Activated gamma-delta T cell treated with anti-CD3 and anti-CD28 coated beads, Interleukin-2, amount 50 U/mL, for 16 hours (primary cell): Measurements from ENCODE around the gene MVB12A.
A peak's percentile ranks its signal among the peaks of the same experiment; 100 is the strongest.

Experiments
- DNase-seq: peaks from one replicate; pipeline ENCODE4 v3.0.0-alpha.2; 2020; ENCODE audit warnings: low read depth

MVB12A gene

DNA sequence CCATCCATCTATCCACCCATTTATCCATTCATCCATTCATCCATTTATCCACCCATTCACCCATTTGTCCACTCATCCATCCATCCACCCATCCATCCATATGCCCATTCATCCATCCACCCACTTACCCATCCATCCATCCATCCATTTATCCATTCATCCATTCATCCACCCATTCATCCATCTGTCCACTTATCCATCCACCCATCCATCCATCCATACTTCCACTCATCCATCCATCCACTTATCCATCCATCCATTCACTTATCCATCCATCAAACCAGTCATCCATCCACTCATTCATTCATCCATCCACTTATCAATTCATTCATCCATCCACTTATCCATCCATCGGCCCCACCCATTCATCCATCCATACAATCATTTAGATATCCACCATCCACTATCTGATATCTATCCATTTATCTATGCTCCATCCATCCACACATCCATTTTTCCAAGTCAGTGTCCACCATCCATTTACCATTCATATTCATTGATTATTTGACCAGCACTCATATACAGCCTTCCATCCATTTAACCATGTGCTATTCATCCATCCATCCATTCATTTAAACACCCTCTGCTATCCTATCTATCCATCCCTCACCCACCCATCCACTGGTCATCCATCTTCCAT is 25.8 kb downstream of the MVB12A start:
- no peak for DNase-seq

DNA sequence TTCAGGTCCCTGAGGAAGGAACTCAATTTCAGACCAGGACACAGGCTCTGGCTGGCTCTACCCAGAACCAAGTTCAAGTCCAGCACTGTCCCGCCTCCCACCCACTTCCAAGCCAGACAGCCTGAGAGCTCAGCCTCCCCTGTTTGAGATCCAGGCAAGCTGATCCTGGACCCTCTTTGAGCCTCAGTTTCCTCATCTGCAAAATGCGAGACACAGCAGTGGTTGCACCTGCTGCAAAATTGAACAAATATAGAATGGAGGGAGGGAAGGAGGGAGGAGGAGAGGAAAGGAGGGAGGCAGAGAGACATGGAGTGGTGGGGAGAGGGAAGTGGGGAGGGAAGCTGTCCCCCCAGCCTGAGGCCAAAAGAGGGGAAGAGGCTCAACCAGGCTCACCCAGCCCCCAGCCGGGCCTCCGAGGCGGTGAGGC is 27.9 kb downstream of the MVB12A start:
- DNase-seq = no peak

GRCh38 chr19:17448131-17448967 is 28.5 kb downstream of the MVB12A start, which contains the start of gene TMEM221:
Gene TMEM221, minus strand, starts transcription at chr19:17448668. Its CDS starts 206 bp downstream, at chr19:17448462.
- peak; percentile 19 for DNase-seq

- DNase-seq = no peak
Measured at GRCh38 chr19:17450264-17451075, 30.6 kb downstream of the MVB12A start.

DNA sequence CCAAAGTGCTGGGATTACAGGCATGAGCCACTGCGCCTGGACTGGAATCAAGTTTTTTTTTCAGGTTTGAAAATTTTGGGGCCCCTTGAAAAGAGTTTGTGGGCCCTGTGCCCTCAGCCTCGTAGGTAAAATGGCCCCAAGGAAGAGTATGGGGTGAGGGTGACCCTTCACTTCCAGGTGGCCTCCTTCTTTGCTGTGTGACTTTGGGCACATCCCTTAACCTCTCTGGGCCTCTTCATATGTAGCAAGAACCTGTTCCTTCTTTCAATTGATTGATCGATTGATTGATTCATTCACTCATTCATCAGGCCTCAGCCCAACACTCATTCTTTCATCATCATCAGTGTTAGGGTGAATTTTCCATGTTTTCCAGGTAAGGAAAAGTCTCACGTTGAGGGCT is 32.0 kb downstream of the MVB12A start:
- DNase-seq = no peak

DNA sequence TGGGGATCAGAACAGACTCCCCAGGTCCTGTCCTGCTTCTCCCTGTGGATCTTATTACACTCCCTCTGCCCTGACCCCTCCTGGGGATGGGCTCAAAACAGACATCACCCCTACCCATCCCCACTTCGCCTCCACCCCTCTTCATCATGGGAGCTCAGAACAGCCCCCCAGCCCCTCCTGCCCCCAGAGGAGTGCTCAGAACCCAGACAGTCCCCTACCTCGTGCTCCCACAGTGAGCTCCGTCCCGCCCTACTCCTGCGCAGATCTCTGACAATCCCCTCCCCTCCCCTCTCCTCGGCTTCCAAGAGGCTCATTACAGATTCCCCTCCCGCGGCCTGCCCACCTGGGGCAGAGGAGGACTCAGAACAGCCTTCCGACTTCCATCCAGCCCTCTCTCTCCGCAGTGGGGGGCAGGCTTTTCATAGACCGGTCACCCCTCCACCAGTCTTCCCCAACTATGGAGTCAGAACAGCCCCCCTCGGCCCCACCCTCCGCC is 34.8 kb downstream of the MVB12A start:
- no peak for DNase-seq

DNA sequence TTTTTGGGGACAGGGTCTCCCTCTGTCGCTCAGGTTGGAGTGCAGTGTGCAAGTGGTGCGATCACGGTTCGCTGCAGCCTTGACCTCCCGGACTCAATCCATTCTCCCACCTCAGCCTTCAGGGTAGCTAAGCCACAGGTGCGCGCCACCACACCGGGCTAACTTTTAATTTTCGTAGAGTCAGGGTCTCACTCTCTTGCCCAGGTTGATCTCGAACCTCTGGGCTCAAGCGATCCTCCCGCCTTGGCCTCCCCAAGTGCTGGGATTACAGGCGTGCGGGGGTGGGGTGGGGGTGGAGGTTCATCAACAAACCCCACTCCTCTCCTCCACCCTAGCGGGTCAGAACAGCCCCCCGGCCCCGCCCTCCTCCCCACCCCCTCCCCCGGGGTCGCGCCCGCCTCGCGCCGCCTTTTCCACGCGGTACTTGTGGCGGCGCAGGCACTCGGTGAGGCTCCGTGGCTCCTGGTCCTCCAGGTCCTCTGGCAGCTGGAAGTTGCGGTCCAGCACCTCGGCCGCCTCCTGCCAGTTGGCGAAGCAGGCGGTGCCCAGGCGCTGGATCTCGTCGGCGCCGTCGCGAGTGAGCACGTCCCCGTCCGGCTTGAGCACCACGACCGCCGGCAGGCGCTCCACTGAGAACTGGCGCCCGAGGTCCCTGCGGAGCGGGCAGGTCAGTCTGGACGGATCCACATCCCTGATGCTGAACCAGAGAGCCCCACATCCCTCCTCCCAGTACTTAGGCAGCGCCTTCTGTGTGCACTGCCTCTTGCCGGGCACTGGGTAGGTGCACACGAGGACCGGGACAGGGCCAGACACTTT is 35.7 kb downstream of the MVB12A start:
- DNase-seq = no peak

DNA sequence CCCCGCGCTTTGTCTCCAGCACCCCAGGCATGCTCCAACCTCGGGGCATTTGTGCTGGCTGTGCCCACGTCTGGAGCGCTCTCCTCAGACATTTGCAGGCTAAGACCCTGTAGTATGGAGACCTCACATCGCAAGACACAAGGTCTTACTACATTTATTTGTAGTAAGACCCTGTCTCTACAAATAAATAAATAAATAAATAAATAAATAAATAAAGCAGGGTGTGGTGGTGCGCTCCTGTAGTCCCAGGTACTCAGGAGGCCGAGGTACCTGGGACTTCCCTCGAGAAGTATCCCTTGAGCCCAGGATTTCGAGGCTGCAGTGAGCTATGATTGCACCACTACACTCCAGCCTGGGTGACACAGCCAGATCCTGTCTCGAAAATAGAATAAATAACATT is 36.3 kb downstream of the MVB12A start:
- no peak for DNase-seq

DNA sequence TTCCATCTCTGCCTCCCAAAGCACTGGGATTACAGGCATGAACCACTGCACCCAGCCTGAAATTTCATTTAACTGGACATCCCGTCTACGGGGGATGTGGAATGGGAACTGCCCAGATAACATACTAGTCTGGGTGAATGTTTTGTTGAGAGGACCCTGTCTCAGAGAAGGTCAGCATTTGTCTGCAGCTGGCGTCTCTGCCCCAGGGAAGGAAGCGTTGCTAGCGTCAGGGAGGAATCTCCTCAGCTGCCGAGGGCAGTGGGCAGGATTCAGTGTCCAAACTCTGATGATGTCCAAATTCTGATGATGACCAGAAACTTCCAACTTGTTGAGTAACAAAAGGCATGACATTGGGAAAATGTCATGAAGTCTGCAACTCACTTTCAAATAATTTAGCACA is 37.8 kb downstream of the MVB12A start:
- DNase-seq = no peak

GRCh38 chr19:17458970-17459369 is 39.1 kb downstream of the MVB12A start:
- no peak for DNase-seq

DNA sequence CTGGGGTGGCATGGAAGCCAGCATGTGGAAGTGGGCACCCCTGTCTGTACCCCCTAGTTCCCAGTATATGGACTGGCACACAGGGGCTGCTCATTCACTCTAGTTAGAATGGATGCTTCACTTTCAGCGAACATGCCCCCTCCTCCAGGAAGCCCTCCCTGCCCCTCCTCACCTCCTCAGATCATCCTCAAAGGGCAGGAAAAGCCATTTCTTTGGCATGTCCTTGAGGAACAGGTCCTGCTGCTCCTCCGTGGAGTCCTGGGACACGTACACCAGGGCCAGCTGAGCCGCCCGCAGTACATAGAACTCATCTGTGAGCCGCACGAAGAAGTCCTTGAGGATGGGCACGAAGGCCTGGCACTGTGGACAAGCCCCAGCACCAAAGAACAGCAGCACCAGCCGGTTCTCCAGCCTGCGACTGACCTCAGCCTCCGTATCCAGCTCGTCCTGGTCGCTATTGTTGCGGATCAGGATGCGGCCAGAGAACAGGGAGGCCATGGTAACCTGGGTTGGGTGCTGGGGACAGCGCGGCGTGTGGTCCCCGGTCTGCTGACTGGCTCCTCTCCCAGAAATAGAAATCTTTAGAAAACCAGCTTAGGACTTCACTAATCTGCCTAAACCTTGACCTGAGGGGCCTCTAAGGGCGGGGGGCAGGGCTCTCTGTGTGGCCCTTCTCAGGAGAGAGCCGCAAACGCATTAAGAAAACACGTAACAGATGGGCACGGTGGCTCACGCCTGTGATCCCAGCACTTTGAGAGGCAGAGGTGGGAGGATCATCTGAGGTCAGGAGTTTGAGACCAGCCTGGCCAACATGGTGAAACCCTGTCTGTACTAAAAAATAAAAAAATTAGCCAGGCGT is 40.8 kb downstream of the MVB12A start, which contains the start of gene NXNL1:
Gene NXNL1 (minus strand): TSS at position 555 of the 859 bp plus-strand sequence. CDS start 57 bp downstream, at position 498.
- no peak for DNase-seq

DNA sequence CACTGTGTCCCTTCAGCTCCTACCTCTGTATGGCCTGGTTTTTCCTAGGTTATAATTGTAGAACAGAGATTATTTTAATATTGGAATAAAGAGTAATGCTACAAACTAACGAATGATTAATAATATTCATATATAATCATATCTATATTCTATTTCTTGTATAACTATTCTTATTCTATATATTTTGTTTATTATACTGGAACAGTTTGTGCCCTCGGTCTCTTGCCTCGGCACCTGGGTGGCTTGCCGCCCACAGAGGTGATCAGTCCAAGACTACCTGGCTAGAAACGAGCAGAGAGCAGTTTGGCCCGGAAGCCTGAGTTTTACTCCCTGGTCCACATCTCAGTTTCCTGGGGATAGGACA is 46.6 kb downstream of the MVB12A start:
- DNase-seq = no peak

GRCh38 chr19:17467471-17468301 is 47.8 kb downstream of the MVB12A start:
- no peak for DNase-seq

- DNase-seq = no peak
Measured at GRCh38 chr19:17468302-17469091, 48.6 kb downstream of the MVB12A start.

- DNase-seq = no peak
Measured at GRCh38 chr19:17469092-17469480, 49.2 kb downstream of the MVB12A start.

DNA sequence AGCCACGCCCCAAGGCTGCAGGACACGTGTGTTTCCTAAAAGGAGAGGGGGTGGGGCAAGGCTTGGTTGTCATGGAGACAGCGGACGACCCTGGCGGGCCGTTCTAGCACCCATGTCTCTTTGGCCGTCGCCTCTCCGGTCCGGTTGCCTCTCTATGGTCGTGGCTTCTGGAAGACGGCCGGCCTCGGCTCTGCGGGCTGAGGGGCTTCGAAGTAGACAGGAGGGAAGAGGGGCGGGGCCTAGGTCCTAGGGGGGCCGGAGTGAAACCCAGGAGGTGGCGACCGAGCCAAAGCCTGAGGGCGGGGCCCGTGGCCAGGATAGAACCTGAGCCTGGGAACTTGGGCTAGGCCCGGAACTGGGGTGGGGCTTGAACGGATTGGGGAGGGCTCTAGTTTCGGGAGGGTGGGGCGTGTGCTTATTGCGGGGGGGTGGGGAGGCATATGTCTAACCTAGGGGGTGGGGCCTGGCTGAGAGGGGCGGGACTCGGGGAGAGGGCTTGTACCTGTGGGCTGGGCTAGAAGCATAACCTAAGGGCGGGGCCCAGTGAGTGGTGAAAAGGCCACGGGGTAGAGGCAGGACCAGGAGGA is 49.7 kb downstream of the MVB12A start:
- peak; percentile 85 for DNase-seq

DNA sequence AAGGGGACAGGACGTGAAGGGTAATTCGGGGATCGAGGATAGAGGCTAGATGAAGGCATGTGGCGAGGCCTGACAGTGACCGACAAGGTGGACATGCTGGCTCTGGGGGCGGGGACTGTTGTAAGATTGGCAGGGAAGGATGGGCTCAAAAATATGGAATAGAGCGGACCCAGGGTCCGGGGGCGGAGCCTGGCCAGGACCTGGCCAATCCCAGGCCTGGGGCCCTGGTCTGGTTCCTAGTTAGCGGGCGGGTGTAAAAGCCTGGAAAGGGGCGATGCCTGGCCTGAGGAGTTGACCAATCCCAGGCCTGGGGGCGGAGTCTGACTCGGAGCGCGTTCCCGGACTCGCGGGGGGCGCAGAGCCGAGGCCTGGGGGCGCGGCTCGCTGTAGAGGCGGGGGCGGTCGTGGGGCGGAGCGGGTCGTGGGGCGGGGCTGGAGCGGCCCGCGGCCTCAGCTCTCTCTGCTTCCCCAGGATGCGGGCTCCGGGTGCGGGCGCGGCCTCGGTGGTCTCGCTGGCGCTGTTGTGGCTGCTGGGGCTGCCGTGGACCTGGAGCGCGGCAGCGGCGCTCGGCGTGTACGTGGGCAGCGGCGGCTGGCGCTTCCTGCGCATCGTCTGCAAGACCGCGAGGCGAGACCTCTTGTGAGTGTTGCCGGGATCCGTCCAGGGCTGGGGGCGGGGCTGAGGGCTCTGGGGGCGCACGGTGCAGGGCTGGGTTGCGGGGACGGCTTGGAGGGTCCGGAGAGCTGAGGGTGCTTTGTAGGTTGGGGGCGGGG is 50.4 kb downstream of the MVB12A start, which contains the start of gene SLC27A1:
Gene SLC27A1 (plus strand): TSS at position 457 of the 774 bp plus-strand sequence. CDS start 17 bp downstream, at position 474.
- peak; percentile 81 for DNase-seq
